Renal cortical epithelial cell (primary cell): ENCODE data around the gene MRPL40. TPM values are rescaled to one million over a fixed set of nuclear protein-coding genes. Genes with fewer than 3 reads are reported as not detected.
A peak's percentile ranks its signal among the peaks of the same experiment; 100 is the strongest.

ENCODE experiments used
- DNase-seq: peaks from one replicate; pipeline ENCODE4 v3.0.0-alpha.2; 2011; ENCODE audit warnings: low read depth
- total RNA-seq: library from RNA; depleted of rRNA; stranded (reverse); fragments of >200 nt; gene quantifications from 2 replicates; pipeline ENCODE4 v1.2.3, GENCODE V29; 2014

MRPL40 gene
- total RNA-seq: 29.5 and 50.4 TPM in 2 replicates

- peak; percentile 69 for DNase-seq
Measured at GRCh38 chr22:19432133-19432851, at the start of gene MRPL40. Gene MRPL40, plus strand, starts transcription at chr22:19432545. Its CDS starts 10 bp downstream, at chr22:19432555.

- no peak for DNase-seq
Measured at GRCh38 chr22:19383292-19383691, 49.1 kb upstream of the MRPL40 start.

- no peak for DNase-seq
Measured at GRCh38 chr22:19385221-19385906, 47.0 kb upstream of the MRPL40 start.

- DNase-seq: no peak
Measured at GRCh38 chr22:19386248-19386647, 46.1 kb upstream of the MRPL40 start.

GRCh38 chr22:19387038-19387437 is 45.3 kb upstream of the MRPL40 start:
- no peak for DNase-seq

- no peak for DNase-seq
Measured at GRCh38 chr22:19387575-19387974, 44.8 kb upstream of the MRPL40 start.

GRCh38 chr22:19393704-19394103 is 38.6 kb upstream of the MRPL40 start:
- no peak for DNase-seq

- DNase-seq: no peak
Measured at GRCh38 chr22:19394274-19395050, 37.9 kb upstream of the MRPL40 start.

GRCh38 chr22:19395276-19395675 is 37.1 kb upstream of the MRPL40 start:
- no peak for DNase-seq

- DNase-seq: no peak
Measured at GRCh38 chr22:19396561-19396933, 35.8 kb upstream of the MRPL40 start.

GRCh38 chr22:19396934-19397733 is 35.2 kb upstream of the MRPL40 start:
- DNase-seq: no peak

- DNase-seq: no peak
Measured at GRCh38 chr22:19397734-19398104, 34.6 kb upstream of the MRPL40 start.

GRCh38 chr22:19398206-19398605 is 34.1 kb upstream of the MRPL40 start:
- no peak for DNase-seq

- DNase-seq: no peak
Measured at GRCh38 chr22:19398652-19399051, 33.7 kb upstream of the MRPL40 start.

GRCh38 chr22:19400881-19401280 is 31.5 kb upstream of the MRPL40 start:
- no peak for DNase-seq

- DNase-seq: no peak
Measured at GRCh38 chr22:19401483-19401882, 30.9 kb upstream of the MRPL40 start.

GRCh38 chr22:19402642-19403191 is 29.6 kb upstream of the MRPL40 start:
- DNase-seq: no peak

GRCh38 chr22:19404676-19405075 is 27.7 kb upstream of the MRPL40 start:
- DNase-seq: no peak

GRCh38 chr22:19405133-19405532 is 27.2 kb upstream of the MRPL40 start:
- no peak for DNase-seq

- no peak for DNase-seq
Measured at GRCh38 chr22:19405652-19406051, 26.7 kb upstream of the MRPL40 start.

GRCh38 chr22:19406281-19406811 is 26.0 kb upstream of the MRPL40 start:
- DNase-seq: no peak
